ENCODE data around the gene ACKR2. TPM values are rescaled to one million over a fixed set of nuclear protein-coding genes. Genes with fewer than 3 reads are reported as not detected.

ACKR2 gene
- total and polyA plus RNA-seq, 2 experiments from 2014 or later: 0.11 to 0.23 TPM

DNA sequence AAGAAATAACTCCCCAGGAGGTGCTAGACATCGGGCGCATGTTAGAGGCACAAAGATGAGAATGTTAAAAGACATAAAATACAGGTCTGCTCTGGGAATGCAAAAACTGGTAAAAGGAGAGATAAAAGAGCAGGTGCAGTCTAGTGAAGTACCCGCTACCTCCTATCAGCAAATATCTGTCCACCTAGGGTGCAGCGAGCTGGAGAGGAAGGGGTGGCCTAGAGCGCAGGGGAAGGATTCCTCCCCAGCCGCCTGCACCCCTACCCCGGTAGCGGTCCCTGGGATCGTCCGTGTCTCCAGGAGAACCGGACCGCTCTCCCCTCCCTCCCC lies 96.5 kb downstream of the ACKR2 start:
- Histone ChIP-seq H3K4me3 (peak overlapping the region; percentile 75), H3K4me1 (ENCODE audit: insufficient read depth) (no peaks in the 10 kb centered on the region; the same call in 1 of the 2 replicates), H3F3A (ENCODE audit: insufficient read depth) (no peaks in the 10 kb centered on the region; the same call in 1 of the 2 replicates), H3K9me2 (ENCODE audit: insufficient read depth) (no peaks in the 10 kb centered on the region), H2AFZ (peak overlapping the region; percentile 93), H3K9ac (peak overlapping the region; percentile 80), H3K27ac (no peak overlapping the region), H3K9me3 (ENCODE audit: low read depth) (no peaks in the 10 kb centered on the region), H3K4me2 (ENCODE audit: unreplicated experiment) (peak overlapping the region; percentile 91), H3K36me3 (ENCODE audit: low read depth) (no peaks in the 10 kb centered on the region), H4K20me1 (ENCODE audit: insufficient read depth) (no peaks in the 10 kb centered on the region), H3K79me2 (ENCODE audit: insufficient read depth) (no peaks in the 10 kb centered on the region), H3K27me3 (replicated peaks; ENCODE audit: insufficient read depth) (no peaks in the 10 kb centered on the region; the same call in 1 of the 2 replicates)
- WGBS, 2 experiments (ENCODE audit: low coverage in 1 of 2, low lambda C conversion rate in 2 of 2, missing lambda C conversion rate in 2 of 2): 5 to 9% methylated on average over 11 of the region's 12 CpGs
- TF ChIP-seq EZH2phosphoT487 (IDR thresholded peaks at IDR 0.05; ENCODE audit: insufficient read depth, low read depth) (no peak), EZH2 (IDR thresholded peaks at IDR 0.05; ENCODE audit: insufficient read depth, poor library complexity, severe bottlenecking) (no peak)
- DNase-seq: no peak
- in situ Hi-C loops (cut with MboI): no loop called here

DNA sequence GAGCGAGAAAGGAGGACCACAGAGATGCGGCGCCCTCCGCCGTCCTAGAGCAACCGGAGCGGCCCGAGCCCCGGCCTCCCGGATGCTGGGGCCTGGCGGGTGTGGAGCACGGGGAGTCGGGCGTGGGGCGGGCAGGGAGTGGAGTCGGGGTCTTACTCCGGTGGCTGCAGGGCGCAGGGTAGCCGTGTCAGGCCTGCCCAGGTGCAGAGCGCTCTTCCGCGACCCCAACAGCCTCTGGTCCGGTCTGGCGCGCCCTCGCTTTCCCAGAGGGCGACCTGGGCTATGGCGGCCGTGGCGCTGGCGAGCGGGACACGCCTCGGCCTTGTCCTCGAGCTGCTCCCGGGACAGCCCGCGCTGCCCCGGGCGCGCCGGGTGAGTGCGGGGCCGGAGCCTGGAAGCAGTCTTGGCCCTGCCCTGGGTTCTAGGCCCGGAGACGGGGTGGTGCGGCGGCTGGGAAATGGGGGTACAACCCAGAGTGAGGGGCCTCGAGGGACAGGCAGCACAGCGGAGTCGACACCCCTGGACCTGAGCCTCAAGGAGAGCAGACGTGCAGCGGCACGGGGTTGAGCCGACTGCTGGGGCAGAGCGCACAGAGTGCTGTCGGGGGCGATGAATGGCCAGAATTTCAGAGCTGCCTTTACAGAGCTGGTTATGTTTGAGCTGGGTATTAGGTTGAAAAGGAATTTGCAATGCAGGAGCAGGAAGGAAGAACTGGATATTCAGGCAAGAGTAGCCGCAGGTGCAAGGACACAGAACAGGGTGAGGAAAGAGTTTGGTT lies 97.0 kb downstream of the ACKR2 start, which contains the start of gene ZNF662:
TSS of gene ZNF662 (plus strand) at position 73 of the 778 bp plus-strand sequence. CDS start 1,973 bp downstream, outside the sequence.
- no peaks in the 10 kb centered on the region; the same call in 1 of the 2 replicates for H3K4me1 ChIP-seq (ENCODE audit: insufficient read depth)
- H3K4me2 ChIP-seq (ENCODE audit: unreplicated experiment): peak within 1 kb of the TSS; percentile 91
- in situ Hi-C loops (cut with MboI): no loop called here

DNA sequence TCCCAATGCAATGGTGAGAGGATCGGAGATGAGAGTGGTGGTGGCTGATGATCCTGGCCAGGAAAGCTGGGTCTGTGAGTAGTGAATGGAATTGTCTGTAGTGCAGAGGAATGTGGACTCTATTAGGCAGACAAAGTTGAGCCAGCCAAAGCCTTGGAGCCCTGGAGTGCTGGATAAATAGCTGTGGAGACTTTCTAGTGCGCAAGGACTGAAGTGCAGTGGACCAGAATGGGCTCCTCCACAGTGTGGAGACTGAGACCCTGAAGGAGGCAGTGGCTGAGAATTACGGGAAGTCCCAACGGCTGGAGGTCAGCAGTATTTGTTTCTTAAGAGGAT lies 97.6 kb downstream of the ACKR2 start:
- Histone ChIP-seq H3K4me2 (ENCODE audit: unreplicated experiment) (peak overlapping the region; percentile 91), H3K36me3 (ENCODE audit: low read depth) (no peaks in the 10 kb centered on the region), H3K4me1 (ENCODE audit: insufficient read depth) (no peaks in the 10 kb centered on the region; the same call in 1 of the 2 replicates), H3F3A (ENCODE audit: insufficient read depth) (no peaks in the 10 kb centered on the region; the same call in 1 of the 2 replicates), H3K9me3 (ENCODE audit: low read depth) (no peaks in the 10 kb centered on the region), H3K4me3 (peak overlapping the region; percentile 75), H3K27me3 (replicated peaks; ENCODE audit: insufficient read depth) (no peaks in the 10 kb centered on the region; the same call in 1 of the 2 replicates), H2AFZ (peak overlapping the region; percentile 93), H3K79me2 (ENCODE audit: insufficient read depth) (no peaks in the 10 kb centered on the region), H4K20me1 (ENCODE audit: insufficient read depth) (no peaks in the 10 kb centered on the region), H3K27ac (no peak overlapping the region), H3K9me2 (ENCODE audit: insufficient read depth) (no peaks in the 10 kb centered on the region), H3K9ac (peak overlapping the region; percentile 80)
- 47 to 63% methylated on average over 4 of the region's 4 CpGs for WGBS, 2 experiments (ENCODE audit: low coverage in 1 of 2, low lambda C conversion rate in 2 of 2, missing lambda C conversion rate in 2 of 2)
- no peak for DNase-seq
- TF ChIP-seq EZH2 (IDR thresholded peaks at IDR 0.05; ENCODE audit: insufficient read depth, poor library complexity, severe bottlenecking): no peak
- no peak for TF ChIP-seq EZH2phosphoT487 (IDR thresholded peaks at IDR 0.05; ENCODE audit: insufficient read depth, low read depth)
- in situ Hi-C loops (cut with MboI): no loop called here

More for the DNA sequence above, 97.0 kb downstream of the ACKR2 start, which contains the start of gene ZNF662:
- Histone ChIP-seq H3F3A (ENCODE audit: insufficient read depth) (no peaks in the 10 kb centered on the region; the same call in 1 of the 2 replicates), H2AFZ (peak within 1 kb of the TSS; percentile 93), H4K20me1 (ENCODE audit: insufficient read depth) (no peaks in the 10 kb centered on the region), H3K27ac (no peak within 1 kb of the TSS), H3K9ac (peak within 1 kb of the TSS; percentile 80), H3K27me3 (replicated peaks; ENCODE audit: insufficient read depth) (no peaks in the 10 kb centered on the region; the same call in 1 of the 2 replicates), H3K9me2 (ENCODE audit: insufficient read depth) (no peaks in the 10 kb centered on the region), H3K9me3 (ENCODE audit: low read depth) (no peaks in the 10 kb centered on the region), H3K4me3 (peak within 1 kb of the TSS; percentile 75), H3K36me3 (ENCODE audit: low read depth) (no peaks in the 10 kb centered on the region), H3K79me2 (ENCODE audit: insufficient read depth) (no peaks in the 10 kb centered on the region)
- TF ChIP-seq EZH2 (IDR thresholded peaks at IDR 0.05; ENCODE audit: insufficient read depth, poor library complexity, severe bottlenecking) (no peak), EZH2phosphoT487 (IDR thresholded peaks at IDR 0.05; ENCODE audit: insufficient read depth, low read depth) (no peak)
- peak; percentile 65 for DNase-seq
- WGBS, 2 experiments (ENCODE audit: low coverage in 1 of 2, low lambda C conversion rate in 2 of 2, missing lambda C conversion rate in 2 of 2): 3% methylated on average over 48 to 49 of the region's 59 CpGs

DNA sequence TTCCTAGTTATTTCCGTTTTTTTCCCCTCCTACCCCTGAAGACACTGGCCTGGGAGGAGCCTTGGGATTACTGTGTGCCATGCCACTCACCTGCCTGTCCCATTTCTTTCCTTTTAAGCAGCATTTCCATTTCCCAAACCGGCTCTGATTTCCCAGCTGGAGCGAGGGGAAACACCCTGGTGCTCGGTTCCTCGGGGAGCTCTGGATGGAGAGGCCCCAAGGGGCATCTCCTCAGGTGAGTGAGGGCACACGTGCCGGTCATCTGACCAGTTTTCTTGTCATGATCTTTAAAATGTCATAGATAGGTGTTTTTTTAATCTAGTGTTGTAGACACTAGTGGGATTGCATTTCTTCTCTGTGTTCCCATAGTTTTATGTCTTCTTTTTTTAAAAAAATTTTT lies 99.4 kb downstream of the ACKR2 start:
- H3K9me2 ChIP-seq (ENCODE audit: insufficient read depth): no peaks in the 10 kb centered on the region
- 80 to 84% methylated on average over 7 of the region's 7 CpGs for WGBS, 2 experiments (ENCODE audit: low coverage in 1 of 2, low lambda C conversion rate in 2 of 2, missing lambda C conversion rate in 2 of 2)
- no peaks in the 10 kb centered on the region; the same call in 1 of the 2 replicates for H3K27me3 ChIP-seq (replicated peaks; ENCODE audit: insufficient read depth)
- H3K4me1 ChIP-seq (ENCODE audit: insufficient read depth): no peaks in the 10 kb centered on the region; the same call in 1 of the 2 replicates
- no peaks in the 10 kb centered on the region for H3K9me3 ChIP-seq (ENCODE audit: low read depth)
- H4K20me1 ChIP-seq (ENCODE audit: insufficient read depth): no peaks in the 10 kb centered on the region
- in situ Hi-C loops (cut with MboI): no loop called here
- DNase-seq: no peak
- no peak overlapping the region for H3K27ac ChIP-seq
- H3K36me3 ChIP-seq (ENCODE audit: low read depth): peaks cover 10% of the 10 kb centered on the region
- H3K4me2 ChIP-seq (ENCODE audit: unreplicated experiment): no peak overlapping the region
- H2AFZ ChIP-seq: no peak overlapping the region
- no peaks in the 10 kb centered on the region; the same call in 1 of the 2 replicates for H3F3A ChIP-seq (ENCODE audit: insufficient read depth)
- TF ChIP-seq EZH2 (IDR thresholded peaks at IDR 0.05; ENCODE audit: insufficient read depth, poor library complexity, severe bottlenecking): no peak
- H3K79me2 ChIP-seq (ENCODE audit: insufficient read depth): no peaks in the 10 kb centered on the region
- no peak overlapping the region for H3K9ac ChIP-seq
- no peak overlapping the region for H3K4me3 ChIP-seq
